NCI-H460 (cell line): ENCODE data around the gene FHIP1A. TPM values are rescaled to one million over a fixed set of nuclear protein-coding genes. Genes with fewer than 3 reads are reported as not detected.
"Not testable (repeated sequence)": the region's sequence is repeated elsewhere in the genome, so short reads cannot be mapped to it uniquely, and the experiment has no call there.

Experiments used
- DNase-seq: peaks from one replicate; pipeline ENCODE4 v3.0.0-alpha.2; 2016; ENCODE audit warnings: low read depth; ENCODE audit errors: extremely low read depth
- polyA plus RNA-seq: library from polyadenylated mRNA; depleted of rRNA; stranded (reverse); fragments of >200 nt; gene quantifications from 2 replicates; pipeline ENCODE4 v1.2.3, GENCODE V29; 2014; cell fraction: nucleus; rRNA removed
- total RNA-seq: library from RNA; depleted of rRNA; stranded (reverse); fragments of >200 nt; shearing (Covaris generic); gene quantifications from 2 replicates; pipeline ENCODE4 v1.2.3, GENCODE V29; 2014; rRNA removed

FHIP1A gene
- total RNA-seq: 0.10 and 0.12 TPM in 2 replicates
- not detected in 2 replicates for polyA plus RNA-seq

- DNase-seq: peak; percentile 24
These were observed at the start of gene FHIP1A for GRCh38 chr4:151408630-151409469. TSS of gene FHIP1A (plus strand) at chr4:151409176. CDS start at chr4:151566260, 157,084 bp downstream.

GRCh38 chr4:151359576-151359975 is 49.4 kb upstream of the FHIP1A start:
- no peak for DNase-seq

GRCh38 chr4:151361126-151361525 is 47.9 kb upstream of the FHIP1A start:
- no peak for DNase-seq

- DNase-seq: no peak
These were observed 47.0 kb upstream of the FHIP1A start for GRCh38 chr4:151361966-151362365.

GRCh38 chr4:151362404-151363164 is 46.4 kb upstream of the FHIP1A start:
- DNase-seq: peak; percentile 77

GRCh38 chr4:151376540-151376939 is 32.4 kb upstream of the FHIP1A start:
- no peak for DNase-seq

- DNase-seq: no peak
These were observed 19.7 kb upstream of the FHIP1A start for GRCh38 chr4:151389311-151389710.

- not testable (repeated sequence) for DNase-seq
These were observed 19.2 kb upstream of the FHIP1A start for GRCh38 chr4:151389799-151390198.

- no peak for DNase-seq
These were observed 13.1 kb upstream of the FHIP1A start for GRCh38 chr4:151395873-151396272.

GRCh38 chr4:151400343-151400742 is 8.6 kb upstream of the FHIP1A start:
- DNase-seq: no peak

- no peak for DNase-seq
These were observed 7.2 kb upstream of the FHIP1A start for GRCh38 chr4:151401739-151402138.

- DNase-seq: no peak
These were observed 6.7 kb upstream of the FHIP1A start for GRCh38 chr4:151402145-151402865.

GRCh38 chr4:151403656-151404055 is 5.3 kb upstream of the FHIP1A start:
- DNase-seq: no peak

- not testable (repeated sequence) for DNase-seq
These were observed 4.2 kb upstream of the FHIP1A start for GRCh38 chr4:151404802-151405201.

GRCh38 chr4:151407018-151407417 is 2.0 kb upstream of the FHIP1A start:
- DNase-seq: no peak

GRCh38 chr4:151407466-151408379 is 1.3 kb upstream of the FHIP1A start:
- no peak for DNase-seq

GRCh38 chr4:151408380-151408629 is 671 bp upstream of the FHIP1A start:
- DNase-seq: no peak

GRCh38 chr4:151409470-151410313 is 716 bp downstream of the FHIP1A start:
- no peak for DNase-seq

GRCh38 chr4:151415978-151416377 is 7.0 kb downstream of the FHIP1A start:
- no peak for DNase-seq
